Measurements from ENCODE around the gene PAX6.

Gene PAX6

DNA sequence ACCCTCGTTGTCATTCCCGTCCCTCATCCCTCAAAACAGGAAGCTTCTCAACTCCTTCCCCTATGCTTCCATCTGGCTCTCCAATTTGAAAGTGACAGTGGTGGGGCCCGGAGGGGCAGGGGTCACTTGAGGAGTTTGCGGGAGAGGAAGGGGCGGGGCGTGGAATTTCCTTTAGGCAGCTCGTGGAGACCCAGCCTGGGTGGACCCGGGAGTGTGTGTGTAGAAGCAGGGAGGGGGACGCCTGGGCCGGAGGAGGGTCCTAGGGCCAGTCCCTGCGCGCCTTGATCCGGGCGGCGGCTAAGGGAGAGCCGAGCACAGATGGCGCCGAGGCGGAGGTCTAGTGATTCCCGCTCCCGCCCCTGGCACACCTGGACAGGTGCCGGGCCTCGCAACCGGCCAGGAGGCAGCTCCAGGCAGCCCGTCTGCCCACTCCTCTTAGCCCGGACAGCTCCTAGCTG, 7.8 kb upstream of the PAX6 start:
- DNase-seq (ENCODE audit: low read depth in 1 of 2, low spot score in 1 of 2): no peak
- Histone ChIP-seq H3K27ac (replicated peaks) (no peak overlapping the region), H3K27me3 (ENCODE audit: insufficient read depth, poor library complexity, severe bottlenecking) (peaks cover 89% of the 10 kb centered on the region), H3K4me3 (replicated peaks; ENCODE audit: insufficient read depth, low read length) (no peak overlapping the region)
- TF ChIP-seq, protein P1, sequence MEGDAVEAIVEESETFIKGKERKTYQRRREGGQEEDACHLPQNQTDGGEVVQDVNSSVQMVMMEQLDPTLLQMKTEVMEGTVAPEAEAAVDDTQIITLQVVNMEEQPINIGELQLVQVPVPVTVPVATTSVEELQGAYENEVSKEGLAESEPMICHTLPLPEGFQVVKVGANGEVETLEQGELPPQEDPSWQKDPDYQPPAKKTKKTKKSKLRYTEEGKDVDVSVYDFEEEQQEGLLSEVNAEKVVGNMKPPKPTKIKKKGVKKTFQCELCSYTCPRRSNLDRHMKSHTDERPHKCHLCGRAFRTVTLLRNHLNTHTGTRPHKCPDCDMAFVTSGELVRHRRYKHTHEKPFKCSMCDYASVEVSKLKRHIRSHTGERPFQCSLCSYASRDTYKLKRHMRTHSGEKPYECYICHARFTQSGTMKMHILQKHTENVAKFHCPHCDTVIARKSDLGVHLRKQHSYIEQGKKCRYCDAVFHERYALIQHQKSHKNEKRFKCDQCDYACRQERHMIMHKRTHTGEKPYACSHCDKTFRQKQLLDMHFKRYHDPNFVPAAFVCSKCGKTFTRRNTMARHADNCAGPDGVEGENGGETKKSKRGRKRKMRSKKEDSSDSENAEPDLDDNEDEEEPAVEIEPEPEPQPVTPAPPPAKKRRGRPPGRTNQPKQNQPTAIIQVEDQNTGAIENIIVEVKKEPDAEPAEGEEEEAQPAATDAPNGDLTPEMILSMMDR (IDR thresholded peaks at IDR 0.05; ENCODE audit: insufficient read depth, low read length): no peak

DNA sequence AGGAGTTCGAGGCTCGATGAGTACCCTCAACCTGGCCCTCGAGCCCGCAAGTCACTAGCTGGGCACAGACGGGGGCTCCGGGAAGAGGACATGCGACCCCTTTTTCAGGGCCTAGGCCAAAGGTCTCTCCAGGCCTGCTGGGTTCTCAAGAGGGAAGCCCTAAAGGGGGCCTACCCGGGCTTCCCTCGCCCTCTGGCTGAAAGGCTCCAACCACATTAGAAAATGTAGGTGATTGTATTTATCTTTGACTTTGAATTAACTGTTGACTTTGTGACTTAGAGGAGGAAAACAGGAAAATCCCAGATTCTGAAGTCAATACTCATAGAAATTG, 7.3 kb upstream of the PAX6 start:
- TF ChIP-seq, protein P2, sequence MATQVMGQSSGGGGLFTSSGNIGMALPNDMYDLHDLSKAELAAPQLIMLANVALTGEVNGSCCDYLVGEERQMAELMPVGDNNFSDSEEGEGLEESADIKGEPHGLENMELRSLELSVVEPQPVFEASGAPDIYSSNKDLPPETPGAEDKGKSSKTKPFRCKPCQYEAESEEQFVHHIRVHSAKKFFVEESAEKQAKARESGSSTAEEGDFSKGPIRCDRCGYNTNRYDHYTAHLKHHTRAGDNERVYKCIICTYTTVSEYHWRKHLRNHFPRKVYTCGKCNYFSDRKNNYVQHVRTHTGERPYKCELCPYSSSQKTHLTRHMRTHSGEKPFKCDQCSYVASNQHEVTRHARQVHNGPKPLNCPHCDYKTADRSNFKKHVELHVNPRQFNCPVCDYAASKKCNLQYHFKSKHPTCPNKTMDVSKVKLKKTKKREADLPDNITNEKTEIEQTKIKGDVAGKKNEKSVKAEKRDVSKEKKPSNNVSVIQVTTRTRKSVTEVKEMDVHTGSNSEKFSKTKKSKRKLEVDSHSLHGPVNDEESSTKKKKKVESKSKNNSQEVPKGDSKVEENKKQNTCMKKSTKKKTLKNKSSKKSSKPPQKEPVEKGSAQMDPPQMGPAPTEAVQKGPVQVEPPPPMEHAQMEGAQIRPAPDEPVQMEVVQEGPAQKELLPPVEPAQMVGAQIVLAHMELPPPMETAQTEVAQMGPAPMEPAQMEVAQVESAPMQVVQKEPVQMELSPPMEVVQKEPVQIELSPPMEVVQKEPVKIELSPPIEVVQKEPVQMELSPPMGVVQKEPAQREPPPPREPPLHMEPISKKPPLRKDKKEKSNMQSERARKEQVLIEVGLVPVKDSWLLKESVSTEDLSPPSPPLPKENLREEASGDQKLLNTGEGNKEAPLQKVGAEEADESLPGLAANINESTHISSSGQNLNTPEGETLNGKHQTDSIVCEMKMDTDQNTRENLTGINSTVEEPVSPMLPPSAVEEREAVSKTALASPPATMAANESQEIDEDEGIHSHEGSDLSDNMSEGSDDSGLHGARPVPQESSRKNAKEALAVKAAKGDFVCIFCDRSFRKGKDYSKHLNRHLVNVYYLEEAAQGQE (IDR thresholded peaks at IDR 0.05; ENCODE audit: insufficient replicate concordance, low read depth): no peak
- no peak for TF ChIP-seq GABPA (IDR thresholded peaks at IDR 0.05; ENCODE audit: low read depth)
- Histone ChIP-seq H3K4me3 (replicated peaks; ENCODE audit: insufficient read depth, low read length) (no peak overlapping the region), H3K27me3 (ENCODE audit: insufficient read depth, poor library complexity, severe bottlenecking) (peaks cover 90% of the 10 kb centered on the region), H3K27ac (replicated peaks) (no peak overlapping the region)
- DNase-seq (ENCODE audit: low read depth in 1 of 2, low spot score in 1 of 2): no peak

DNA sequence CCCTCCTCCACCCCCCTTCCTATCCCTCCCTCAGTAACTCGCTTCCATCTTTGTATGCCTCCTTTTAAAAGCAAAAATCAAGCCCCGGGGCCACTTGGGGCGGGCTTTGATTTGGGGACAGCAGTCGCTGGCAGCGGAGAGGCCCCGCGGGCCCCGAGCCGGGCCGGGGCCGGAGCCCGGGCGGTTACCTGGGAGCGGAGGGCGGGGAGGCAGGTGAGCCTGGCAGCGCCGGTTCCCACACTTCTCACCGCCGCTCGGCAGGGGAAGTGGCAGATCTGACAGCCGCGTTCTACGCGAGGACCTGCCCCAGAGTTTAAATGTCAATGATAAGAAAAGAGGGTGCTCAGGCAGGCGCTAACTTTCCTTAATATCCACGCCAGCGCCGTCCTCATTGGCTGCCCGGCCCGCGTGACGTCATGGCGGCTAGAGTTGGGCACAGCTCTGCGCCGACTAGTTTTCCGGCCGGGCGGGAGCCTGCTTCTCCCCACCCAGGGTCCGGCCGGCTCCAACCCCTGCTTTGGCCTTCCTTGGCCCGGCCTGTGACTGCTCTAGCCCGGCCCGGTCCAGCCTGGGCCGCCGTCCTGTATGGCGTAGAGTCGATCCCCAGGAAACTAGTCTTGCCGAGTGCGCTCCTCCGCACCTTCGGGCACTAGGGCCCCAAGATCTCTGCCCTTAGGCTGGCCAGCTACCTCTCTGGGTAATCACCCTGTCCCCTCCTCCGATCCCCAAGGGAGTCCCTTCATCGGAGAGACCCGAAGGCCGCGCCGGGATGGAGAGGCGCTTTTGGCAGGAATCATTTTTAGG, 6.7 kb upstream of the PAX6 start:
- no peak for DNase-seq (ENCODE audit: low read depth in 1 of 2, low spot score in 1 of 2)
- Histone ChIP-seq H3K27ac (replicated peaks) (no peak overlapping the region), H3K27me3 (ENCODE audit: insufficient read depth, poor library complexity, severe bottlenecking) (peaks cover 95% of the 10 kb centered on the region), H3K4me3 (replicated peaks; ENCODE audit: insufficient read depth, low read length) (no peak overlapping the region)
- TF ChIP-seq GABPA (IDR thresholded peaks at IDR 0.05; ENCODE audit: low read depth): no peak
- TF ChIP-seq, protein P2 (IDR thresholded peaks at IDR 0.05; ENCODE audit: insufficient replicate concordance, low read depth): no peak
- no peak for TF ChIP-seq SPI1 (IDR thresholded peaks at IDR 0.05; ENCODE audit: borderline replicate concordance, low read depth)
- TF ChIP-seq POLR2AphosphoS5 (IDR thresholded peaks at IDR 0.05; ENCODE audit: low read depth): no peak
- TF ChIP-seq, protein P1 (IDR thresholded peaks at IDR 0.05; ENCODE audit: insufficient read depth, low read length): no peak

DNA sequence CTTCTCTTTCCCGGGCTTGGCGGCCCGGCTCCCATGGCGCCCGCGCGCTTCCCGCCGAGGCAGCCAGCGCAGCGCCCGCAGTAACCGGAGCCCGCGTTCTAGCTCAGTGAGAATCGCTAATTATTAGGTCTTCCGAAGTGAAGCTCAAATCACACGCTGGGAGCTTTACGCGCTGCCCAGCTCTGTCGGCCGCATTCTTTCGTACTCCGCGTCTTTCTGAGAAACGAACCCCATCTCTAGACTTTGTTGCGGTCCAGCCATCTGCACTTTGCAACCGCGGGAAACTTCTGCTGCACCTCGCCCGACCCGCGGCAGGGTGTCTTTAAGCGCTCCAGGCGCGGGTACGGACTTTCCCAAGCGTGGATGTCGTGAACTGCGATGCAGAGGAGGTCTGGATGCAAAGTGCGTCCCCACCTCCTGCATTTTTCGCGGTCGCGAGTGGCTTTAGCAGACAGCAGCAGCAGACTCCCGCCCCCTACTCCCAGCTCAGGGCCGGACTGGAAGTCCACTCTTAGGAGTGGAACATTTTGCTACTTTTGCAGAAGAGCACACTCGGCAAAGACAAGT, 6.0 kb upstream of the PAX6 start:
- DNase-seq (ENCODE audit: low read depth in 1 of 2, low spot score in 1 of 2): peak in 1 of 2 experiments; percentile 20
- H3K27ac ChIP-seq (replicated peaks): no peak overlapping the region
- peaks cover 96% of the 10 kb centered on the region for H3K27me3 ChIP-seq (ENCODE audit: insufficient read depth, poor library complexity, severe bottlenecking)
- TF ChIP-seq GABPA (IDR thresholded peaks at IDR 0.05; ENCODE audit: low read depth) (no peak), POLR2AphosphoS5 (IDR thresholded peaks at IDR 0.05; ENCODE audit: low read depth) (no peak), SPI1 (IDR thresholded peaks at IDR 0.05; ENCODE audit: borderline replicate concordance, low read depth) (no peak)
- TF ChIP-seq, protein P1 (IDR thresholded peaks at IDR 0.05; ENCODE audit: insufficient read depth, low read length): no peak
- TF ChIP-seq, protein P2 (IDR thresholded peaks at IDR 0.05; ENCODE audit: insufficient replicate concordance, low read depth): no peak
- H3K4me3 ChIP-seq (replicated peaks; ENCODE audit: insufficient read depth, low read length): no peak overlapping the region

All from HL-60 (cell line).